ENCODE measurements around the gene COL26A1.

DNA sequence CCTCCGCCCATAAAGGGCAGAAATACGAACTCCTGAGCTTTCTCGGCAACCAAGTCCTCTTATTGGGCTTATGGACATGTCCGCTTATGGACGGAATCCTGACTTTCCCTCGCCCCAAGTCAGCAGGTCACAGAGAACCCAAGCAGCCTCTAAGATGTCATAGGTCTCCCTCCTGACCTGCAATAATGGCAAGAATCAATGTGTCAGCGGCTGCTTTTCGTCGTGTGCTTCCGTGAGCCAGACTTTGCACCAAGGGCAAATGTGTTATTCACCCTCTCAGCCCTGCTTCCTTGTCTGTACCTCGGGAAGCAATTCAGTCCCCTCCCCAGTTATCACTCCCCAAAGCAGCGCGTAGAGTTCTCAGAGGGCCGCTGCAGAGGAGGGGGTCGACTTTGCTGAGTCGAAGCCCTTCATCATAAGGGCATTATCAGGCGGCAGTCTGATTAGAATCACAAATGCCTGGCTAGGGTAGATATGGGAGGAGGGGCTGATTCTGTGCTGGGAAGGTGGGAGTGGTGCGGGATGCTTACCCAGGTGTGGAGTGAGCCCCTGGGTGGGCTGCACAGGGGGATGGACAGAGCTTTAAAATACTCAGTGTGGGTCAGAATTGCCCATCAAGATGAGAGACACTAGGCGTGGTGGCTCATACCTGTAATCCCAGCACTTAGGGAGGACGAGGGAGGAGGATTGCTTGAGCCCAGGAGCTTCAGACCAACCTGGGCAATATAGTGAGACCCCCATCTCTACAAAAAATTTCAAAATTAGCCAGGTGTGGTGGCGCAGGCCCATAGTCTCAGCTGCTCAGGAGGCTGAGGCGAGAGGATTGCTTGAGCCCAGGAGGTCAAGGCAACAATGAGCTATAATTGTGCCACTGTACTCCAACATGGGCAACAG, 36.0 kb downstream of the COL26A1 start:
- no peak for TF ChIP-seq POLR2A (IDR thresholded peaks at IDR 0.05)
- TF ChIP-seq, protein P1, sequence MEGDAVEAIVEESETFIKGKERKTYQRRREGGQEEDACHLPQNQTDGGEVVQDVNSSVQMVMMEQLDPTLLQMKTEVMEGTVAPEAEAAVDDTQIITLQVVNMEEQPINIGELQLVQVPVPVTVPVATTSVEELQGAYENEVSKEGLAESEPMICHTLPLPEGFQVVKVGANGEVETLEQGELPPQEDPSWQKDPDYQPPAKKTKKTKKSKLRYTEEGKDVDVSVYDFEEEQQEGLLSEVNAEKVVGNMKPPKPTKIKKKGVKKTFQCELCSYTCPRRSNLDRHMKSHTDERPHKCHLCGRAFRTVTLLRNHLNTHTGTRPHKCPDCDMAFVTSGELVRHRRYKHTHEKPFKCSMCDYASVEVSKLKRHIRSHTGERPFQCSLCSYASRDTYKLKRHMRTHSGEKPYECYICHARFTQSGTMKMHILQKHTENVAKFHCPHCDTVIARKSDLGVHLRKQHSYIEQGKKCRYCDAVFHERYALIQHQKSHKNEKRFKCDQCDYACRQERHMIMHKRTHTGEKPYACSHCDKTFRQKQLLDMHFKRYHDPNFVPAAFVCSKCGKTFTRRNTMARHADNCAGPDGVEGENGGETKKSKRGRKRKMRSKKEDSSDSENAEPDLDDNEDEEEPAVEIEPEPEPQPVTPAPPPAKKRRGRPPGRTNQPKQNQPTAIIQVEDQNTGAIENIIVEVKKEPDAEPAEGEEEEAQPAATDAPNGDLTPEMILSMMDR (IDR thresholded peaks at IDR 0.05), result no peak

Data from lower leg skin (tissue), 3 donors.